HCT116 (cell line): Measurements from ENCODE around the gene CEBPB. TPM values are rescaled to one million over a fixed set of nuclear protein-coding genes. Genes with fewer than 3 reads are reported as not detected.

ENCODE experiments used
- ATAC-seq: fragments of 200-7000 bp; cut with Tn5 transposase; 2 replicates; pipeline ENCODE4 v1.9.1; 2020; ENCODE audit warnings: mild to moderate bottlenecking, moderate library complexity
- BruUV-seq: library from RNA; stranded (reverse); fragments of 400-500 nt; replicated peaks from 2 replicates; lab custom pipeline; 2021; lab: Mats Ljungman, UMichigan
- CTCF ChIA-PET: fragments of 300-600 bp; sonication (Branson Sonifier 250); formaldehyde crosslinking; loops from one replicate; lab custom pipeline; 2021; ENCODE audit warnings: antibody characterized with exemption; lab: Charles Lee
- POLR2A ChIA-PET: fragments of 300-600, 350-600 bp; sonication (Branson Sonifier 250); formaldehyde crosslinking; loops from one replicate; lab custom pipeline; 2021; ENCODE audit warnings: antibody characterized with exemption; lab: Charles Lee
- RAD21 ChIA-PET, 2 experiments: fragments of 300-600 bp; sonication (Branson Sonifier 250); formaldehyde crosslinking; loops; one replicate each; lab custom pipeline; 2023; ENCODE audit warnings: low total read pairs in 2 of 2; ENCODE audit not compliant: uncharacterized antibody in 2 of 2, unreplicated experiment in 2 of 2, low non-redundant PET in 1 of 2; lab: Charles Lee
- DNase-seq: peaks from one replicate; pipeline ENCODE4 v3.0.0-alpha.2; 2010; ENCODE audit warnings: low read depth, low spot score
- H2AFZ ChIP-seq: fragments of 200-600 bp; shearing (Covaris generic), sonication (generic); 2 replicates; pipeline ENCODE4 v1.6.1; 2017; ENCODE audit warnings: low read depth, mixed run types, mixed read lengths, antibody characterized with exemption, low read length; ENCODE audit not compliant: poor library complexity, severe bottlenecking
- H3K27ac ChIP-seq: 2 replicates; pipeline ENCODE4 v1.5.1; 2012; ENCODE audit warnings: low read depth, low read length
- H3K27me3 ChIP-seq: fragments of 200-600 bp; sonication (generic); 2 replicates; pipeline ENCODE4 v1.6.1; 2016; ENCODE audit warnings: mixed run types, low read length, mixed read lengths; ENCODE audit not compliant: insufficient read depth
- H3K36me3 ChIP-seq, 2 experiments: fragments of 200-500 bp in 1 of 2; fragments of 200-600 bp in 1 of 2; sonication (Bioruptor generic) in 1 of 2; sonication (generic) in 1 of 2; 2 replicates each; pipeline versions ENCODE4 v1.5.1 to v1.6.1; 2014 to 2016; ENCODE audit warnings: low read length in 2 of 2, inconsistent platforms in 1 of 2, mixed read lengths in 1 of 2, mixed run types in 1 of 2; ENCODE audit not compliant: insufficient read depth in 2 of 2, control insufficient read depth in 1 of 2
- H3K4me1 ChIP-seq, 2 experiments: fragments of 200-600 bp in 1 of 2; sonication (generic) in 1 of 2; 2 replicates each; pipeline versions ENCODE4 v1.5.1 to v1.6.1; 2012 to 2017; ENCODE audit warnings: low read length in 2 of 2, inconsistent platforms in 1 of 2, mild to moderate bottlenecking in 1 of 2, mixed read lengths in 1 of 2, mixed run types in 1 of 2, moderate library complexity in 1 of 2; ENCODE audit not compliant: insufficient read depth in 2 of 2, control insufficient read depth in 1 of 2
- H3K4me2 ChIP-seq: fragments of 200-600 bp; sonication (generic); 2 replicates; pipeline ENCODE4 v1.6.1; 2017; ENCODE audit warnings: mixed run types, low read length, mixed read lengths
- H3K4me3 ChIP-seq, 2 experiments: fragments of 200-600 bp in 1 of 2; sonication (generic) in 1 of 2; replicated peaks in 1 of 2; 2 replicates each; pipeline ENCODE4 v1.5.1; 2011 to 2016; ENCODE audit warnings: low read length in 2 of 2, control low read depth in 1 of 2, low read depth in 1 of 2, mild to moderate bottlenecking in 1 of 2, mixed read lengths in 1 of 2, mixed run types in 1 of 2
- H3K79me2 ChIP-seq: fragments of 200-600 bp; sonication (generic); 2 replicates; pipeline ENCODE4 v1.6.1; 2017; ENCODE audit warnings: mild to moderate bottlenecking, mixed run types, low read length, moderate library complexity, mixed read lengths; ENCODE audit not compliant: insufficient read depth
- H3K9ac ChIP-seq: fragments of 200-600 bp; sonication (generic); 2 replicates; pipeline ENCODE4 v1.6.1; 2016; ENCODE audit warnings: low read length, mixed read lengths
- H3K9me2 ChIP-seq: fragments of 200-600 bp; sonication (generic), shearing (Covaris generic); 2 replicates; pipeline ENCODE4 v1.6.1; 2017; ENCODE audit warnings: mixed run types, mild to moderate bottlenecking, moderate library complexity; ENCODE audit not compliant: insufficient read depth
- H3K9me3 ChIP-seq, 2 experiments: fragments of 200-500 bp in 1 of 2; fragments of 200-600 bp in 1 of 2; sonication (Bioruptor generic) in 1 of 2; sonication (generic) in 1 of 2; 2 replicates each; pipeline ENCODE4 v1.6.1; 2014 to 2017; ENCODE audit warnings: low read length in 2 of 2, mixed read lengths in 2 of 2, inconsistent platforms in 1 of 2, low read depth in 1 of 2, mild to moderate bottlenecking in 1 of 2, mixed run types in 1 of 2, moderate library complexity in 1 of 2; ENCODE audit not compliant: control insufficient read depth in 1 of 2, insufficient read depth in 1 of 2
- H4K20me1 ChIP-seq: fragments of 200-600 bp; sonication (generic), shearing (Covaris generic); 2 replicates; pipeline ENCODE4 v1.6.1; 2017; ENCODE audit warnings: mixed run types, mild to moderate bottlenecking, moderate library complexity; ENCODE audit not compliant: insufficient read depth
- CBX3 ChIP-seq: IDR thresholded peaks from 2 replicates; pipeline ENCODE4 v1.6.1; 2012; ENCODE audit warnings: low read depth
- EZH2phosphoT487 ChIP-seq: fragments of 200-600 bp; IDR thresholded peaks from 2 replicates; pipeline ENCODE4 v1.6.1; 2018; ENCODE audit warnings: antibody characterized with exemption, borderline replicate concordance
- MAX ChIP-seq: IDR thresholded peaks from 2 replicates; pipeline ENCODE4 v1.6.1; 2012
- POLR2AphosphoS5 ChIP-seq: IDR thresholded peaks from 2 replicates; pipeline ENCODE4 v1.6.1; 2011; ENCODE audit warnings: mild to moderate bottlenecking, low read depth, low read length, moderate library complexity
- RAD21 ChIP-seq: IDR thresholded peaks from 2 replicates; pipeline ENCODE4 v1.6.1; 2012; ENCODE audit warnings: low read depth, mild to moderate bottlenecking
- YY1 ChIP-seq: IDR thresholded peaks from 2 replicates; pipeline ENCODE4 v1.6.1; 2011; ENCODE audit warnings: low read length, low read depth, moderate library complexity, mild to moderate bottlenecking; ENCODE audit not compliant: insufficient replicate concordance; ENCODE audit errors: extremely low read depth
- intact Hi-C: fragments of 100-400 bp; cut with micrococcal nuclease; formaldehyde crosslinking; loops from 2 replicates; pipeline ENCODE4 v1.10.0; 2022
- total RNA-seq: library from RNA; stranded (reverse); gene quantifications from one replicate; pipeline ENCODE4 v1.2.1, GENCODE V29; 2021; ENCODE audit not compliant: unreplicated experiment
- TF ChIP-seq, protein P1 (sequence below): IDR thresholded peaks from 2 replicates; pipeline ENCODE4 v1.6.1; 2012; ENCODE audit warnings: low read depth
- TF ChIP-seq, protein P2 (sequence below), 3 experiments: fragments of 200-600 bp in 1 of 3; sonication (generic) in 1 of 3; IDR thresholded peaks in 2 of 3; conservative IDR thresholded peaks in 1 of 3; 2 replicates each; pipeline ENCODE4 v1.5.1; 2012 to 2017; ENCODE audit warnings: low read depth in 2 of 3, low read length in 2 of 3, antibody characterized with exemption in 1 of 3, borderline replicate concordance in 1 of 3, control low read depth in 1 of 3, mild to moderate bottlenecking in 1 of 3, mixed read lengths in 1 of 3, mixed run types in 1 of 3, moderate library complexity in 1 of 3; ENCODE audit not compliant: insufficient read depth in 1 of 3

The CEBPB gene
- total RNA-seq, 1 experiment from 2014 or later: 113 TPM

GRCh38 chr20:50193836-50194421 is 3.3 kb downstream of the CEBPB start:
- ChIA-PET RAD21 (no interaction called here), POLR2A (no interaction called here), CTCF (no interaction called here)
- no peak overlapping the region for H2AFZ ChIP-seq
- DNase-seq (no peak), ATAC-seq (no peak)
- peaks cover 7% of the 10 kb centered on the region; the same call in 1 of the 2 replicates for H4K20me1 ChIP-seq
- H3K9ac ChIP-seq: 0 out of 2 replicates have a peak overlapping the region, but pooled peaks have one; percentile 85
- no peak overlapping the region for H3K27ac ChIP-seq
- TF ChIP-seq MAX: no peak
- no peak for TF ChIP-seq POLR2AphosphoS5
- TF ChIP-seq YY1: no peak
- no peak for TF ChIP-seq CBX3
- TF ChIP-seq, protein P1, sequence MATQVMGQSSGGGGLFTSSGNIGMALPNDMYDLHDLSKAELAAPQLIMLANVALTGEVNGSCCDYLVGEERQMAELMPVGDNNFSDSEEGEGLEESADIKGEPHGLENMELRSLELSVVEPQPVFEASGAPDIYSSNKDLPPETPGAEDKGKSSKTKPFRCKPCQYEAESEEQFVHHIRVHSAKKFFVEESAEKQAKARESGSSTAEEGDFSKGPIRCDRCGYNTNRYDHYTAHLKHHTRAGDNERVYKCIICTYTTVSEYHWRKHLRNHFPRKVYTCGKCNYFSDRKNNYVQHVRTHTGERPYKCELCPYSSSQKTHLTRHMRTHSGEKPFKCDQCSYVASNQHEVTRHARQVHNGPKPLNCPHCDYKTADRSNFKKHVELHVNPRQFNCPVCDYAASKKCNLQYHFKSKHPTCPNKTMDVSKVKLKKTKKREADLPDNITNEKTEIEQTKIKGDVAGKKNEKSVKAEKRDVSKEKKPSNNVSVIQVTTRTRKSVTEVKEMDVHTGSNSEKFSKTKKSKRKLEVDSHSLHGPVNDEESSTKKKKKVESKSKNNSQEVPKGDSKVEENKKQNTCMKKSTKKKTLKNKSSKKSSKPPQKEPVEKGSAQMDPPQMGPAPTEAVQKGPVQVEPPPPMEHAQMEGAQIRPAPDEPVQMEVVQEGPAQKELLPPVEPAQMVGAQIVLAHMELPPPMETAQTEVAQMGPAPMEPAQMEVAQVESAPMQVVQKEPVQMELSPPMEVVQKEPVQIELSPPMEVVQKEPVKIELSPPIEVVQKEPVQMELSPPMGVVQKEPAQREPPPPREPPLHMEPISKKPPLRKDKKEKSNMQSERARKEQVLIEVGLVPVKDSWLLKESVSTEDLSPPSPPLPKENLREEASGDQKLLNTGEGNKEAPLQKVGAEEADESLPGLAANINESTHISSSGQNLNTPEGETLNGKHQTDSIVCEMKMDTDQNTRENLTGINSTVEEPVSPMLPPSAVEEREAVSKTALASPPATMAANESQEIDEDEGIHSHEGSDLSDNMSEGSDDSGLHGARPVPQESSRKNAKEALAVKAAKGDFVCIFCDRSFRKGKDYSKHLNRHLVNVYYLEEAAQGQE: no peak
- TF ChIP-seq EZH2phosphoT487: no peak
- no peak for TF ChIP-seq RAD21
- TF ChIP-seq, protein P2, sequence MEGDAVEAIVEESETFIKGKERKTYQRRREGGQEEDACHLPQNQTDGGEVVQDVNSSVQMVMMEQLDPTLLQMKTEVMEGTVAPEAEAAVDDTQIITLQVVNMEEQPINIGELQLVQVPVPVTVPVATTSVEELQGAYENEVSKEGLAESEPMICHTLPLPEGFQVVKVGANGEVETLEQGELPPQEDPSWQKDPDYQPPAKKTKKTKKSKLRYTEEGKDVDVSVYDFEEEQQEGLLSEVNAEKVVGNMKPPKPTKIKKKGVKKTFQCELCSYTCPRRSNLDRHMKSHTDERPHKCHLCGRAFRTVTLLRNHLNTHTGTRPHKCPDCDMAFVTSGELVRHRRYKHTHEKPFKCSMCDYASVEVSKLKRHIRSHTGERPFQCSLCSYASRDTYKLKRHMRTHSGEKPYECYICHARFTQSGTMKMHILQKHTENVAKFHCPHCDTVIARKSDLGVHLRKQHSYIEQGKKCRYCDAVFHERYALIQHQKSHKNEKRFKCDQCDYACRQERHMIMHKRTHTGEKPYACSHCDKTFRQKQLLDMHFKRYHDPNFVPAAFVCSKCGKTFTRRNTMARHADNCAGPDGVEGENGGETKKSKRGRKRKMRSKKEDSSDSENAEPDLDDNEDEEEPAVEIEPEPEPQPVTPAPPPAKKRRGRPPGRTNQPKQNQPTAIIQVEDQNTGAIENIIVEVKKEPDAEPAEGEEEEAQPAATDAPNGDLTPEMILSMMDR (IDR thresholded peaks at IDR 0.05 in 2 of 3, conservative IDR thresholded peaks at IDR 0.05 in 1 of 3; ENCODE audit: borderline replicate concordance in 1 of 3, insufficient read depth in 1 of 3, low read depth in 2 of 3, low read length in 2 of 3): no peak
- peak overlapping the region; percentile 96; the same call in 1 of the 2 replicates for H3K4me2 ChIP-seq
- intact Hi-C loops: loop anchor here (5.0 kb wide), 1 partner anchor 88 kb away; no protein-coding TSS in a partner anchor
- H3K9me3 ChIP-seq: no peaks in the 10 kb centered on the region
- peaks cover 22 to 32% of the 10 kb centered on the region in 2 experiments for H3K4me1 ChIP-seq
- H3K9me2 ChIP-seq: no peaks in the 10 kb centered on the region
- peaks cover 0 to 4% of the 10 kb centered on the region in 2 experiments; a peak in 1 of 4 replicates for H3K36me3 ChIP-seq
- peaks cover 26% of the 10 kb centered on the region for H3K79me2 ChIP-seq
- no peaks in the 10 kb centered on the region for H3K27me3 ChIP-seq
- H3K4me3 ChIP-seq: no peak overlapping the region
- BruUV-seq: no TSS peak
